Measurements from ENCODE around the gene VCPKMT. TPM values are rescaled to one million over a fixed set of nuclear protein-coding genes. Genes with fewer than 3 reads are reported as not detected.

The VCPKMT gene
- total RNA-seq, 1 experiment from 2014 or later = 12.0 TPM

- no peak overlapping the region for H3K4me3 ChIP-seq
Observed at GRCh38 chr14:50106178-50106577, 10.2 kb downstream of the VCPKMT start.

DNA sequence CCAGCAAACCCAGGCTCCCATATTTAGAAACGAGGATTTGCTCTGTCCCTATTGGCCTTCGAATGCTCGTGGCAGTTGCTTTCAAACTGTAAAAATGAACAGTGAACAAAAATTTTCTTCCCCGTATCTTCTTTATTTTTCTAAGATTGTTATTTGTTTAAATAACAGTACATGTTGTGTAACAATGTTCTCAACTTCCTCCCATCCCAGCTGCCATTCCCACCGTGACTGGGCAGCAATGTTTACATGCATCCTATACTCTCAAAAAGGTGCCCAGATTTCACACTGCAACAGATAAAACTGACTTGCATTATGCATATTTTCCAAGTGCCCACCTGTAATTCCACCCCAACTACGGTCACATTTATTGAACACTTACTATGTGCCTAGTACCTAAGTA, 12.8 kb downstream of the VCPKMT start:
- no peaks in the 10 kb centered on the region for H3K9me3 ChIP-seq (replicated peaks)
- no peak overlapping the region for H3K27ac ChIP-seq
- H3K4me1 ChIP-seq (replicated peaks) = no peaks in the 10 kb centered on the region
- H3K4me3 ChIP-seq = no peak overlapping the region
- peaks cover 7% of the 10 kb centered on the region for H3K36me3 ChIP-seq
- DNase-seq (ENCODE audit: low read depth in 1 of 2, low spot score in 2 of 2) = no peak
- no peaks in the 10 kb centered on the region for H3K27me3 ChIP-seq (replicated peaks)

More at GRCh38 chr14:50106178-50106577, 10.2 kb downstream of the VCPKMT start:
- Histone ChIP-seq H3K4me1 (replicated peaks) (no peaks in the 10 kb centered on the region), H3K27ac (no peak overlapping the region), H3K36me3 (peaks cover 27% of the 10 kb centered on the region), H3K9me3 (replicated peaks) (no peaks in the 10 kb centered on the region), H3K27me3 (replicated peaks) (no peaks in the 10 kb centered on the region)
- DNase-seq (ENCODE audit: low read depth in 1 of 2, low spot score in 2 of 2) = no peak

GRCh38 chr14:50101417-50101816, 15.0 kb downstream of the VCPKMT start:
- no peak for DNase-seq (ENCODE audit: low read depth in 1 of 2, low spot score in 2 of 2)
- no peaks in the 10 kb centered on the region for H3K9me3 ChIP-seq (replicated peaks)
- no peak overlapping the region for H3K27ac ChIP-seq

DNA sequence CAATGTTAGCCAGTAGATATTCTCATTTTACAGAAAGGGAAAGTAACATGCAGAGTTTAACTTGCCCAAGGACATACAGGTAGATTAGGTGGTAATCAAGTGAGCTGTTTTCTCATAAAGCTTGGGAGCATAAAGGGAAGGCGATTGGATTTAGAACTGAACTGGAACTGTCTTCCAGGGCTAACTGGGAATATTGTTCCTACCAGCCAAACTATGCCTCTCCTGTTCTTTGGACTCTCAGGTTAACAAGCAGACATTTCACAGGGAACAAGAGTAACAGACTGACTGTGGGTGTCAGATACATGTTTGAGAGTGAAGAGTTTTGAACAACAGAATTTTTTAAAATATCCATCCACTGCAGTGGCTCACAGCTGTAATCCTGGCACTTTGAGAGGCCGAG, 15.6 kb downstream of the VCPKMT start:
- H3K27ac ChIP-seq = no peak overlapping the region
- no peaks in the 10 kb centered on the region for H3K27me3 ChIP-seq (replicated peaks)
- no peak for DNase-seq (ENCODE audit: low read depth in 1 of 2, low spot score in 2 of 2)
- H3K4me1 ChIP-seq (replicated peaks) = no peaks in the 10 kb centered on the region
- no peak overlapping the region for H3K4me3 ChIP-seq
- no peaks in the 10 kb centered on the region for H3K9me3 ChIP-seq (replicated peaks)
- peaks cover 3% of the 10 kb centered on the region; the same call in 1 of the 2 replicates for H3K36me3 ChIP-seq

More at GRCh38 chr14:50101417-50101816, 15.0 kb downstream of the VCPKMT start:
- H3K4me1 ChIP-seq (replicated peaks) = no peaks in the 10 kb centered on the region
- no peak overlapping the region for H3K4me3 ChIP-seq
- no peaks in the 10 kb centered on the region for H3K27me3 ChIP-seq (replicated peaks)
- peaks cover 3% of the 10 kb centered on the region; the same call in 1 of the 2 replicates for H3K36me3 ChIP-seq

GRCh38 chr14:50099335-50099734, 17.0 kb downstream of the VCPKMT start:
- Histone ChIP-seq H3K27ac (no peak overlapping the region), H3K36me3 (peaks cover 3% of the 10 kb centered on the region; the same call in 1 of the 2 replicates), H3K4me3 (no peak overlapping the region), H3K27me3 (replicated peaks) (no peaks in the 10 kb centered on the region), H3K4me1 (replicated peaks) (no peaks in the 10 kb centered on the region), H3K9me3 (replicated peaks) (no peaks in the 10 kb centered on the region)
- DNase-seq (ENCODE audit: low read depth in 1 of 2, low spot score in 2 of 2) = no peak

GRCh38 chr14:50095895-50096294, 20.5 kb downstream of the VCPKMT start:
- Histone ChIP-seq H3K4me3 (no peak overlapping the region), H3K4me1 (replicated peaks) (no peaks in the 10 kb centered on the region), H3K27ac (no peak overlapping the region), H3K27me3 (replicated peaks) (no peaks in the 10 kb centered on the region), H3K36me3 (no peaks in the 10 kb centered on the region), H3K9me3 (replicated peaks) (no peaks in the 10 kb centered on the region)
- no peak for DNase-seq (ENCODE audit: low read depth in 1 of 2, low spot score in 2 of 2)

DNA sequence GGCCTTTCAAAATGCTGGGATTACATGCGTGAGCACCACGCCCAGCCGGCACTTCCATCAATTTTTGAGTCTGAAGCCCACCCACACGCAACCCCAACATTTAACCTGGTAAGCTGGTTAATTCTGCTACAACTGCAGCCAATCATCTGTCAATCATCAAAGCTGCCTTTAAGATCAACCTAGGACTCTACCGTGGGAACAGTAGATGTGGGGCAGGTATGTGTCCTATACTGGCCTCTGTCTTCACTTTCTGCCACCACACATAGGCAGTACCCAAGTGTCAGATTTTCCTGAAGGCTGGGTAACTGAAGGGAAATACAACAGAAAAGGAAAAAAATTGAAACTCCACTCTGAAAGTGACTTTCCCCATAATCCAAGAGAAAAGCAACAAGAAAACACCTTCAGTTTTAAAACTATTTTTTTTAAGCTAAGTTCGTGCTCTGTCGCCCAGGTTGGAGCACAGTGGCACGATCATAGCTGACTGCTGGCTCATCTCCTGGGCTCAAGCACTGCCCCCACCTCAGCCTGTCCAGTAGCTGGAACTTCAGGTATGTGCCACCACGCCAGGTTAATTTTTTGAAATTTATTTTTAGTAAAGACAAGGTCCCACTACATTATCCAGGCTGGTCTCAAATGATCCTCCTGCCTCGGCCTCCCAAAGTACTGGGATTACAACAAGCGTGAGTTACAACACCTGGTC, 22.2 kb downstream of the VCPKMT start:
- no peaks in the 10 kb centered on the region for H3K4me1 ChIP-seq (replicated peaks)
- H3K27me3 ChIP-seq (replicated peaks) = no peaks in the 10 kb centered on the region
- no peak for DNase-seq (ENCODE audit: low read depth in 1 of 2, low spot score in 2 of 2)
- no peaks in the 10 kb centered on the region for H3K36me3 ChIP-seq
- H3K4me3 ChIP-seq = no peak overlapping the region
- H3K9me3 ChIP-seq (replicated peaks) = no peaks in the 10 kb centered on the region
- no peak overlapping the region for H3K27ac ChIP-seq

DNA sequence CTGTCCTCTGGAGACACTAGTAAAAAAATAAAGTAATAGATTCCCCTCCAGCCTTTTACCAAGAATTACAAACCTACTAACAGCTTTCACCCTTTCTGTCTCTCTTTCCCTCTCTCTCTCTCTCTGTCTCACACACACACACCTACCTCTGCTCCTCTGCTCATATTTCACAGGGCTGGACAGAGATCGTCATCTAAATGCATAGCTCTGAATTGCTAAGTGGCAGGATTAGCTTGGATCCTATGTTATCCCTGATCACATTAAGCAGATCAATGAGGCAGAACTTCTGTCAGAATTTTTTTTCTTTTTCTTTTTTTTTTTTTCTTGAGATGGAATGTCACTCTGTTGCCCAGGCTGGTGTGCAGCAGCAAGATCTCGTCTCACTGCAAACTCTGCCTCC, 22.9 kb downstream of the VCPKMT start:
- Histone ChIP-seq H3K36me3 (no peaks in the 10 kb centered on the region), H3K27me3 (replicated peaks) (no peaks in the 10 kb centered on the region), H3K4me1 (replicated peaks) (no peaks in the 10 kb centered on the region), H3K9me3 (replicated peaks) (no peaks in the 10 kb centered on the region), H3K4me3 (no peak overlapping the region), H3K27ac (no peak overlapping the region)
- no peak for DNase-seq (ENCODE audit: low read depth in 1 of 2, low spot score in 2 of 2)

DNA sequence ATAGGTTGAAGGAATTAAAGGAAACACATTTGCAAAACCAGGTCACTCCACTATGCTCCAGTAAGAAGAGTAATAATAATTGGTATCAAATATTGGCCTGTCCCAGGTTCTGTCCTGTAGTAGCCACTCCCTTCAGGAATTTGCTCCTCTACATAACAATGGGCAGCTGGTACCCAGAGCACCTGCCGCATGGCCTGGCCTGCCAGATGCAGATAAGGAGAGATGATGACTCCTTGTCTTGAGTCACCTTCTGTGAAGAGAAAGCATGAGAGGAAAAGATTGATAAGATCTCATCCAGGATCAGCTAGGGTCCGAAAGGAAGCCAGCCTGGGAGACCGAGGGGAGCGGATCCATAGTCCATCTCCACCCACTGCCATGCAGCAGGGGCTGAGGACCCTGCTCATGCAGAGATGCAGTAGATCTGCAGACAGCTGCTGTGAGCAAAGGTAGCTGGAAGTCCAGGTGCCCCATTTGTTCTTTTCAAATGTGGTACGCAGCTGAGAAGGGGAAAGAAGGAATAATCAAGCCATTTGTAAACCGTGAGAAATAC, 24.3 kb downstream of the VCPKMT start:
- Histone ChIP-seq H3K9me3 (replicated peaks) (no peaks in the 10 kb centered on the region), H3K4me3 (no peak overlapping the region), H3K27ac (no peak overlapping the region), H3K27me3 (replicated peaks) (no peaks in the 10 kb centered on the region), H3K4me1 (replicated peaks) (no peaks in the 10 kb centered on the region), H3K36me3 (no peaks in the 10 kb centered on the region)
- DNase-seq (ENCODE audit: low read depth in 1 of 2, low spot score in 2 of 2) = no peak

DNA sequence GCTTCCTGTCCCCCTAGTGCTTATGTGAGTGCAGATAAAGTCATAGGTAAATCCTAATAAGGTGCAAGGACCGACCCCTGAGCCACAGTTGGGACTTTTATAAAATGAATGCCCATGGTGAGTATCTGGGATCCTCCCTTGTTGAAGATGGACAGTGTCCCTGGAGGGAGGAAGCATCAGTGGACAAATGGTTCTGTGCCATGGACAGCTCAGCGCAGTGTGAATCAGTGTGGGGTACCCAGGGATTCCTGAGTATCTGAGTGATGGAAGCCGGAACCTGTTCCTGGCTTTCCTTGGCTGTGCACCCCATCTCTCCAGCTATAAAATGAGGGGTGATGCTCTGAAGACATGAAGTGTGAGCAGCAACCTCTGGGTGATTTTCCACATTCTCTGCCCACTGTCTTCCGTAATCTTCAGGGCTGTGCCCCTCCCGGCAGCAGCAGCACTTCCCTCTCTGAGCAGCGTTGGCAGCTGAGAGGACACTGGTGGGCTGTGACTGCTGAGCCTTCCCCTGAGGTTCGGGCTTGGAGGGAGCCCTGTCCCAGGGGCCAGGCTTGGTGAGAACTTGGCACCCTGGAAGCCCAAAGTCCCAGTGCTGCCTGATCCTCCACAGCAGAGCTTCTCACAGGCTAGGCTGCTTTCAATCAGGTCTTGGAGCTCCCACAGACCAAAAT, 25.0 kb downstream of the VCPKMT start:
- Histone ChIP-seq H3K4me1 (replicated peaks) (no peaks in the 10 kb centered on the region), H3K9me3 (replicated peaks) (no peaks in the 10 kb centered on the region), H3K27ac (no peak overlapping the region), H3K4me3 (no peak overlapping the region), H3K36me3 (no peaks in the 10 kb centered on the region), H3K27me3 (replicated peaks) (no peaks in the 10 kb centered on the region)
- DNase-seq (ENCODE audit: low read depth in 1 of 2, low spot score in 2 of 2) = no peak

GRCh38 chr14:50089208-50089607, 27.2 kb downstream of the VCPKMT start:
- Histone ChIP-seq H3K27me3 (replicated peaks) (no peaks in the 10 kb centered on the region), H3K4me1 (replicated peaks) (no peaks in the 10 kb centered on the region), H3K36me3 (no peaks in the 10 kb centered on the region), H3K4me3 (no peak overlapping the region), H3K9me3 (replicated peaks) (no peaks in the 10 kb centered on the region), H3K27ac (no peak overlapping the region)
- no peak for DNase-seq (ENCODE audit: low read depth in 1 of 2, low spot score in 2 of 2)

GRCh38 chr14:50088731-50089130, 27.6 kb downstream of the VCPKMT start:
- no peaks in the 10 kb centered on the region for H3K36me3 ChIP-seq
- H3K27me3 ChIP-seq (replicated peaks) = no peaks in the 10 kb centered on the region
- no peak for DNase-seq (ENCODE audit: low read depth in 1 of 2, low spot score in 2 of 2)
- no peak overlapping the region for H3K4me3 ChIP-seq
- peaks cover 1% of the 10 kb centered on the region; the same call in 1 of the 2 replicates for H3K4me1 ChIP-seq (replicated peaks)
- no peak overlapping the region for H3K27ac ChIP-seq
- H3K9me3 ChIP-seq (replicated peaks) = no peaks in the 10 kb centered on the region

DNA sequence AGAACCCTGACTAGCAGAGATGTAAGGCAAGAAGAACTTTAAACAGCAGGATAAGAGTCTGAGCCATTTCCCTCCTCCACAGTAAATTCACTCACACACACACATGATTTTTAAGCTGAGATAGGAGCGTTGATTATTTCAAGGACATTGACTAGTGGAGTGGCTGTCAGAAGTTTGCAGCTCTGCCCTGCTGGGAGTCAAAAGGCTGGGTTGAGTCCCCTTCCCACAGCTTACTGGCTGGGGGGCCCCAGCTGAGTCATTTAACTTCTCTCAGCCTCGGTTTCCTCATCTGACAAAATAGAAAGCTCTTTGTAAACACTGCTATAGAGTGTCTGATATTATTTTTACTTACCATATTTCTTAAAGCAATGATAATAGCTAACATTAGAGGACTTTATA, 28.3 kb downstream of the VCPKMT start:
- Histone ChIP-seq H3K4me1 (replicated peaks) (peaks cover 6% of the 10 kb centered on the region; the same call in 1 of the 2 replicates), H3K27ac (no peak overlapping the region), H3K27me3 (replicated peaks) (no peaks in the 10 kb centered on the region), H3K9me3 (replicated peaks) (no peaks in the 10 kb centered on the region), H3K4me3 (no peak overlapping the region), H3K36me3 (no peaks in the 10 kb centered on the region)
- no peak for DNase-seq (ENCODE audit: low read depth in 1 of 2, low spot score in 2 of 2)
